Tibial artery (tissue), 4 donors: Measurements from ENCODE around the gene SPATA9.

Source experiments
- DNase-seq, 2 donors: peaks; one replicate each; pipeline ENCODE4 v3.0.0-alpha.2; 2019
- H3K27ac ChIP-seq, 2 donors: fragments of 200-600 bp; sonication (generic) in 1 of 2; 1 replicate in 1 of 2; 2 replicates in 1 of 2; pipeline ENCODE4 v1.5.1; 2018 to 2019; ENCODE audit warnings: mild to moderate bottlenecking in 1 of 2
- H3K27me3 ChIP-seq, 2 donors: fragments of 200-600 bp; sonication (generic) in 1 of 2; one replicate each; pipeline versions ENCODE4 v1.5.1 to v1.6.0; 2016 to 2019
- H3K36me3 ChIP-seq, 3 donors: fragments of 200-600 bp; sonication (generic) in 2 of 3; one replicate each; pipeline ENCODE4 v1.5.1; 2016 to 2019; ENCODE audit warnings: mild to moderate bottlenecking in 2 of 3
- H3K4me1 ChIP-seq, 4 donors: fragments of 200-600 bp; sonication (generic) in 2 of 4; 1 replicate in 3 of 4; 2 replicates in 1 of 4; pipeline ENCODE4 v1.5.1; 2016 to 2019
- H3K4me3 ChIP-seq, 2 donors: fragments of 200-600 bp; sonication (generic) in 1 of 2; 1 replicate in 1 of 2; 2 replicates in 1 of 2; pipeline ENCODE4 v1.5.1; 2018 to 2019; ENCODE audit warnings: mild to moderate bottlenecking in 2 of 2
- H3K9me3 ChIP-seq, 3 donors: fragments of 200-600 bp; sonication (generic) in 1 of 3; one replicate each; pipeline ENCODE4 v1.5.1; 2016 to 2019
- intact Hi-C: fragments of 100-400 bp; cut with DNase I; formaldehyde crosslinking; loops from one replicate; pipeline ENCODE4 v1.15.0; 2023; ENCODE audit warnings: low total_unique reads
- TF ChIP-seq, protein P1 (sequence below), 2 experiments: fragments of 200-600 bp in 1 of 2; fragments of 450-650 bp in 1 of 2; IDR thresholded peaks; one replicate each; pipeline ENCODE4 v1.5.1; 2017 to 2019; ENCODE audit warnings: antibody characterized with exemption in 2 of 2, mild to moderate bottlenecking in 1 of 2, moderate library complexity in 1 of 2

Gene SPATA9, protein sequence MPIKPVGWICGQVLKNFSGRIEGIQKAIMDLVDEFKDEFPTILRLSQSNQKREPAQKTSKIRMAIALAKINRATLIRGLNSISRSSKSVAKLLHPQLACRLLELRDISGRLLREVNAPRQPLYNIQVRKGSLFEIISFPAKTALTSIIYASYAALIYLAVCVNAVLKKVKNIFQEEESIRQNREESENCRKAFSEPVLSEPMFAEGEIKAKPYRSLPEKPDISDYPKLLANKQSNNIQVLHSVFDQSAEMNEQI

DNA sequence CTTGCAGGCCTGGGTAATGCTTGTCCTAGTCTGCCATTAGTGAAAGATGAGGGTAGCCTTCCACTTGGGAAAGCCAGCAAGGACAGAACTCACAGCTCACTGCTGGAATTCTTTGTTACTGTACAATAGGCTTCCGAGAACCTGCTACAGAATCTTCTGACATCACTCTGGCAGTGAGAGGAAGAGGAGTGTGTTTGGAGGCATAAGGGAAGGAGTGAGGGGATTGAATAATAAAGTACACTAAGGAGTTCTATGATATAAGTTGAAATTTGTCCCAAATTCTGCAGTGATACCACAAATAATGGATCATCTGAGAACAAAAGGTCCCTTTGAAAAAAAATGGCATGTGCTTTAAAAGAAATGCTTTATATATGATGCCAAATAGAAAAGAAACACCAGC, at the start of gene SPATA9:
Gene SPATA9 (minus strand): TSS at position 101 of the 400 bp plus-strand sequence. CDS start 137 bp downstream, outside the sequence.
- Histone ChIP-seq H3K27me3 (no peaks in the 10 kb centered on the region), H3K27ac (no peak within 1 kb of the TSS), H3K4me1 (no peaks in the 10 kb centered on the region), H3K36me3 (no peaks in the 10 kb centered on the region), H3K9me3 (no peaks in the 10 kb centered on the region), H3K4me3 (no peak within 1 kb of the TSS)
- TF ChIP-seq, protein P1, sequence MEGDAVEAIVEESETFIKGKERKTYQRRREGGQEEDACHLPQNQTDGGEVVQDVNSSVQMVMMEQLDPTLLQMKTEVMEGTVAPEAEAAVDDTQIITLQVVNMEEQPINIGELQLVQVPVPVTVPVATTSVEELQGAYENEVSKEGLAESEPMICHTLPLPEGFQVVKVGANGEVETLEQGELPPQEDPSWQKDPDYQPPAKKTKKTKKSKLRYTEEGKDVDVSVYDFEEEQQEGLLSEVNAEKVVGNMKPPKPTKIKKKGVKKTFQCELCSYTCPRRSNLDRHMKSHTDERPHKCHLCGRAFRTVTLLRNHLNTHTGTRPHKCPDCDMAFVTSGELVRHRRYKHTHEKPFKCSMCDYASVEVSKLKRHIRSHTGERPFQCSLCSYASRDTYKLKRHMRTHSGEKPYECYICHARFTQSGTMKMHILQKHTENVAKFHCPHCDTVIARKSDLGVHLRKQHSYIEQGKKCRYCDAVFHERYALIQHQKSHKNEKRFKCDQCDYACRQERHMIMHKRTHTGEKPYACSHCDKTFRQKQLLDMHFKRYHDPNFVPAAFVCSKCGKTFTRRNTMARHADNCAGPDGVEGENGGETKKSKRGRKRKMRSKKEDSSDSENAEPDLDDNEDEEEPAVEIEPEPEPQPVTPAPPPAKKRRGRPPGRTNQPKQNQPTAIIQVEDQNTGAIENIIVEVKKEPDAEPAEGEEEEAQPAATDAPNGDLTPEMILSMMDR (IDR thresholded peaks at IDR 0.05), result no peak
- intact Hi-C loops, result no loop called here
- no peak for DNase-seq

GRCh38 chr5:95731571-95732554, 49.1 kb upstream of the SPATA9 start:
- Histone ChIP-seq H3K36me3 (no peaks in the 10 kb centered on the region), H3K9me3 (no peaks in the 10 kb centered on the region), H3K4me3 (peak overlapping the region; percentile 79 to 96), H3K4me1 (peaks cover 0 to 54% (median 17%) of the 10 kb centered on the region in 4 donors), H3K27me3 (no peaks in the 10 kb centered on the region), H3K27ac (peak overlapping the region; percentile 93 to 99)
- intact Hi-C loops, result loop anchor here (5.0 kb wide), 2 partner anchors 70 to 85 kb away; partner anchors contain the start of gene RFESD
- DNase-seq, result peak; percentile 46 to 77
- TF ChIP-seq, protein P1 (IDR thresholded peaks at IDR 0.05), result peak in 1 of 2 experiments; percentile 6

GRCh38 chr5:95730730-95731570, 48.2 kb upstream of the SPATA9 start, which contains the start of gene RHOBTB3:
RHOBTB3 (plus strand) TSS chr5:95731336; CDS start chr5:95731683, 347 bp downstream.
- TF ChIP-seq, protein P1 (IDR thresholded peaks at IDR 0.05), result no peak
- Histone ChIP-seq H3K27me3 (no peaks in the 10 kb centered on the region), H3K36me3 (no peaks in the 10 kb centered on the region), H3K4me3 (peak within 1 kb of the TSS; percentile 79 to 96), H3K9me3 (no peaks in the 10 kb centered on the region), H3K27ac (peak within 1 kb of the TSS; percentile 93 to 99), H3K4me1 (peaks cover 0 to 63% (median 22%) of the 10 kb centered on the region in 4 donors)
- intact Hi-C loops, result loop anchor here (5.0 kb wide), 2 partner anchors 69 to 84 kb away; partner anchors contain the start of gene RFESD
- peak; percentile 92 to 95 for DNase-seq

GRCh38 chr5:95730011-95730700, 47.4 kb upstream of the SPATA9 start:
- H3K4me3 ChIP-seq, result peak overlapping the region; percentile 79 to 96
- peak overlapping the region; percentile 93 to 99 for H3K27ac ChIP-seq
- H3K9me3 ChIP-seq, result no peaks in the 10 kb centered on the region
- no peak for DNase-seq
- peaks cover 0 to 68% (median 20%) of the 10 kb centered on the region in 4 donors for H3K4me1 ChIP-seq
- no peaks in the 10 kb centered on the region for H3K27me3 ChIP-seq
- TF ChIP-seq, protein P1 (IDR thresholded peaks at IDR 0.05), result no peak
- no peaks in the 10 kb centered on the region for H3K36me3 ChIP-seq
- intact Hi-C loops, result loop anchor here (5.0 kb wide), 2 partner anchors 68 to 83 kb away; partner anchors contain the start of gene RFESD
